Mesothelial cell of epicardium (in vitro differentiated cells): ENCODE data around the gene RNF144B. TPM values are rescaled to one million over a fixed set of nuclear protein-coding genes. Genes with fewer than 3 reads are reported as not detected.

ENCODE experiments used
- DNase-seq, 2 experiments: peaks; one replicate each; pipeline ENCODE4 v3.0.0; 2021; ENCODE audit warnings: low spot score in 2 of 2; ENCODE audit not compliant: unreplicated experiment in 2 of 2
- H3K27ac Mint-ChIP-seq: 2 replicates; pipeline ENCODE4 v1.8.0; 2021; ENCODE audit warnings: mixed read lengths
- H3K27me3 Mint-ChIP-seq: 2 replicates; pipeline ENCODE4 v1.8.0; 2021; ENCODE audit warnings: low read depth, mixed read lengths
- H3K36me3 Mint-ChIP-seq: 2 replicates; pipeline ENCODE4 v1.8.0; 2021; ENCODE audit warnings: mixed read lengths
- H3K4me1 Mint-ChIP-seq: 2 replicates; pipeline ENCODE4 v1.8.0; 2021; ENCODE audit warnings: mixed read lengths
- H3K4me3 Mint-ChIP-seq: 2 replicates; pipeline ENCODE4 v1.8.0; 2021; ENCODE audit warnings: mild to moderate bottlenecking, moderate library complexity, mixed read lengths
- H3K9me3 Mint-ChIP-seq: 2 replicates; pipeline ENCODE4 v1.8.0; 2021; ENCODE audit warnings: mixed read lengths
- CTCF ChIP-seq: fragments of 200-600 bp; sonication (generic); IDR thresholded peaks from one replicate; pipeline ENCODE4 v1.5.0; 2021; ENCODE audit warnings: antibody characterized with exemption; ENCODE audit not compliant: unreplicated experiment
- total RNA-seq: library from RNA; stranded (reverse); gene quantifications from 3 replicates; pipeline ENCODE4 v1.2.1, GENCODE V29; 2021

Gene RNF144B
- total RNA-seq, 1 donor from 2014 or later, result 5.1 TPM

- TF ChIP-seq CTCF, result no peak
- H3K27me3 Mint-ChIP-seq, result peaks cover 4% of the 10 kb centered on the region
- H3K4me1 Mint-ChIP-seq, result peaks cover 7% of the 10 kb centered on the region
- DNase-seq, result no peak
- H3K4me3 Mint-ChIP-seq, result no peak overlapping the region
- H3K27ac Mint-ChIP-seq, result no peak overlapping the region
- no peaks in the 10 kb centered on the region for H3K9me3 Mint-ChIP-seq
- H3K36me3 Mint-ChIP-seq, result no peaks in the 10 kb centered on the region
Measured at GRCh38 chr6:18504232-18504596, 117.1 kb downstream of the RNF144B start.

GRCh38 chr6:18506382-18507017 lies 119.3 kb downstream of the RNF144B start:
- no peak overlapping the region for H3K27ac Mint-ChIP-seq
- H3K4me1 Mint-ChIP-seq, result peaks cover 7% of the 10 kb centered on the region
- peaks cover 4% of the 10 kb centered on the region for H3K27me3 Mint-ChIP-seq
- DNase-seq, result no peak
- no peak overlapping the region for H3K4me3 Mint-ChIP-seq
- no peak for TF ChIP-seq CTCF
- no peaks in the 10 kb centered on the region for H3K9me3 Mint-ChIP-seq
- H3K36me3 Mint-ChIP-seq, result no peaks in the 10 kb centered on the region

- Mint-ChIP-seq H3K36me3 (no peaks in the 10 kb centered on the region), H3K4me3 (no peak overlapping the region), H3K27me3 (peaks cover 4% of the 10 kb centered on the region), H3K9me3 (no peaks in the 10 kb centered on the region), H3K27ac (no peak overlapping the region), H3K4me1 (peaks cover 7% of the 10 kb centered on the region)
- no peak for TF ChIP-seq CTCF
- no peak for DNase-seq
Measured at GRCh38 chr6:18507018-18507415, 119.9 kb downstream of the RNF144B start.

- H3K36me3 Mint-ChIP-seq, result no peaks in the 10 kb centered on the region
- H3K27me3 Mint-ChIP-seq, result peaks cover 4% of the 10 kb centered on the region
- H3K4me3 Mint-ChIP-seq, result no peak overlapping the region
- no peak for TF ChIP-seq CTCF
- no peak for DNase-seq
- H3K9me3 Mint-ChIP-seq, result no peaks in the 10 kb centered on the region
- peaks cover 7% of the 10 kb centered on the region for H3K4me1 Mint-ChIP-seq
- no peak overlapping the region for H3K27ac Mint-ChIP-seq
Measured at GRCh38 chr6:18507561-18507960, 120.4 kb downstream of the RNF144B start.

GRCh38 chr6:18509871-18510643 lies 122.9 kb downstream of the RNF144B start:
- no peak overlapping the region for H3K4me3 Mint-ChIP-seq
- DNase-seq, result no peak
- peaks cover 2% of the 10 kb centered on the region for H3K4me1 Mint-ChIP-seq
- TF ChIP-seq CTCF, result no peak
- H3K36me3 Mint-ChIP-seq, result no peaks in the 10 kb centered on the region
- no peak overlapping the region for H3K27ac Mint-ChIP-seq
- no peaks in the 10 kb centered on the region for H3K9me3 Mint-ChIP-seq
- peaks cover 4% of the 10 kb centered on the region for H3K27me3 Mint-ChIP-seq
